ENCODE results near the gene EFCAB12.

DNA sequence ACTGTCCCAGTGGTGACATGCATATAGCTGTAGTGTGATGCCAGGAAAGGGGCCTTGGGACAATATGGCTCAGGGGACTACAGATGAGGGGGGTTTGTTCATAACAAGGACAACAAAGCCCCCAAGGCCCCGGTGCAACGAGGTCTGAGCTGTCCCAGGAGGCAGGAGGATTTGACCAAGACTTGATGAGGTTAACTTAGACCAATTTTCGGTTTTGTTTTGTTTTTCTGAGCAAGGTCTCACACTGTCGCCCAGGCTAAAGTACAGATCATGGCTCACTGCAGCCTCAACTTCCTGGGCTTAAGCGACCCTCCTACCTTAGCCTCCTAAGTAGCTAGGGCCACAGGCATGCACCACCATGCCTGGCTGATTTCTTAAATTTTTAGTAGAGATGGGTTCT is 23.8 kb downstream of the EFCAB12 start:
- TF ChIP-seq, protein P1, sequence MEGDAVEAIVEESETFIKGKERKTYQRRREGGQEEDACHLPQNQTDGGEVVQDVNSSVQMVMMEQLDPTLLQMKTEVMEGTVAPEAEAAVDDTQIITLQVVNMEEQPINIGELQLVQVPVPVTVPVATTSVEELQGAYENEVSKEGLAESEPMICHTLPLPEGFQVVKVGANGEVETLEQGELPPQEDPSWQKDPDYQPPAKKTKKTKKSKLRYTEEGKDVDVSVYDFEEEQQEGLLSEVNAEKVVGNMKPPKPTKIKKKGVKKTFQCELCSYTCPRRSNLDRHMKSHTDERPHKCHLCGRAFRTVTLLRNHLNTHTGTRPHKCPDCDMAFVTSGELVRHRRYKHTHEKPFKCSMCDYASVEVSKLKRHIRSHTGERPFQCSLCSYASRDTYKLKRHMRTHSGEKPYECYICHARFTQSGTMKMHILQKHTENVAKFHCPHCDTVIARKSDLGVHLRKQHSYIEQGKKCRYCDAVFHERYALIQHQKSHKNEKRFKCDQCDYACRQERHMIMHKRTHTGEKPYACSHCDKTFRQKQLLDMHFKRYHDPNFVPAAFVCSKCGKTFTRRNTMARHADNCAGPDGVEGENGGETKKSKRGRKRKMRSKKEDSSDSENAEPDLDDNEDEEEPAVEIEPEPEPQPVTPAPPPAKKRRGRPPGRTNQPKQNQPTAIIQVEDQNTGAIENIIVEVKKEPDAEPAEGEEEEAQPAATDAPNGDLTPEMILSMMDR (IDR thresholded peaks at IDR 0.05): no peak
- TF ChIP-seq POLR2A (IDR thresholded peaks at IDR 0.05): no peak

Data from body of pancreas (tissue), 4 donors.